ENCODE results near the gene ZSCAN16. TPM values are rescaled to one million over a fixed set of nuclear protein-coding genes. Genes with fewer than 3 reads are reported as not detected.

Gene ZSCAN16
- total and polyA plus RNA-seq, 8 donors: 3.8 to 13.0 (median 6.1) TPM; not detected in 1

DNA sequence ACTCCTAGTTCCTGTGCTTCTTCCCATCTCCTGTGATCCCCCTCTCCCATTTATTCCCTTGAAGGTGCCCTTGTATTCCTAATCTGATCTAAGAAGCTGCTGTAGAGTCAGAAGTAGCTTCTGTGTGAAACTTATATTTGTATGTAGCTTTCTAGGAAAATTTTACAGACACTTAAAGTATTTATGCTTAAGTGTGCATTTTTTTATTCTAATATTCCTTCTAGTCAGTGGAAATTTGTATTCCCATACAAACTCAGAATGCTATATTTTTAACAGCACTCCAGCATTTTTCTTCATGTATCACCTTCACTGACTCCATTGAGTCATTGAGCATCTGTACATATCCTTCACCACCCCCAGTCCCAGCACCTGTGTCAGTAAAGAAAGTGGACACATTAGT is 29.9 kb downstream of the ZSCAN16 start:
- H3K9me3 ChIP-seq: peaks cover 0 to 5% (median 0%) of the 10 kb centered on the region in 4 donors
- no peak for TF ChIP-seq EP300 (IDR thresholded peaks at IDR 0.05)
- TF ChIP-seq POLR2AphosphoS5 (IDR thresholded peaks at IDR 0.05): no peak
- TF ChIP-seq POLR2A (IDR thresholded peaks at IDR 0.05): no peak
- TF ChIP-seq, protein P1, sequence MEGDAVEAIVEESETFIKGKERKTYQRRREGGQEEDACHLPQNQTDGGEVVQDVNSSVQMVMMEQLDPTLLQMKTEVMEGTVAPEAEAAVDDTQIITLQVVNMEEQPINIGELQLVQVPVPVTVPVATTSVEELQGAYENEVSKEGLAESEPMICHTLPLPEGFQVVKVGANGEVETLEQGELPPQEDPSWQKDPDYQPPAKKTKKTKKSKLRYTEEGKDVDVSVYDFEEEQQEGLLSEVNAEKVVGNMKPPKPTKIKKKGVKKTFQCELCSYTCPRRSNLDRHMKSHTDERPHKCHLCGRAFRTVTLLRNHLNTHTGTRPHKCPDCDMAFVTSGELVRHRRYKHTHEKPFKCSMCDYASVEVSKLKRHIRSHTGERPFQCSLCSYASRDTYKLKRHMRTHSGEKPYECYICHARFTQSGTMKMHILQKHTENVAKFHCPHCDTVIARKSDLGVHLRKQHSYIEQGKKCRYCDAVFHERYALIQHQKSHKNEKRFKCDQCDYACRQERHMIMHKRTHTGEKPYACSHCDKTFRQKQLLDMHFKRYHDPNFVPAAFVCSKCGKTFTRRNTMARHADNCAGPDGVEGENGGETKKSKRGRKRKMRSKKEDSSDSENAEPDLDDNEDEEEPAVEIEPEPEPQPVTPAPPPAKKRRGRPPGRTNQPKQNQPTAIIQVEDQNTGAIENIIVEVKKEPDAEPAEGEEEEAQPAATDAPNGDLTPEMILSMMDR (IDR thresholded peaks at IDR 0.05): no peak
- no peak for DNase-seq
- no peak overlapping the region for H3K4me3 ChIP-seq
- H3K4me1 ChIP-seq: no peaks in the 10 kb centered on the region
- intact Hi-C loops (cut with DNase I; ENCODE audit: low total_unique reads): no loop called here
- H3K27me3 ChIP-seq: no peaks in the 10 kb centered on the region
- no peak overlapping the region for H3K27ac ChIP-seq
- peaks cover 62 to 94% (median 89%) of the 10 kb centered on the region in 4 donors for H3K36me3 ChIP-seq

DNA sequence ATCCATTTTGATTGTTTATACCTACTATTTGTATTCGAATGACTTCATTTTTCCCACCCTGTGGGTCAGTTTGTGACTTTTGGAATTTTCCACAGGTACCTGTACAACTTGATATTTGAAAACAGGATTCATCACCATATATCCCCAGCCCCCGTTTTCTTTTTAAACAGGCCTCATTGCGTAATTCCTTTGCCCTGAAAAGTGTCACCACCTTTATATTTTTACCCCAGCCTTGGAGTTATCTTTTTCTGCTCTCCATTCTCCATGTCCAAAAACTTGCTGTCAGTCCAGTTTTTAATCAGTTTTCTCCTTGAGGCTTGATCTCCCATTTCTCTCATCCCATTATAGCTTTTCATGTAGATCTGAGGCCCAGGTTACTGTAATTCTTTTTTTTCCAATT is 33.9 kb downstream of the ZSCAN16 start:
- TF ChIP-seq POLR2AphosphoS5 (IDR thresholded peaks at IDR 0.05) (no peak), POLR2A (IDR thresholded peaks at IDR 0.05) (no peak), EP300 (IDR thresholded peaks at IDR 0.05) (no peak)
- TF ChIP-seq, protein P1 (IDR thresholded peaks at IDR 0.05): no peak
- WGBS, 5 donors: 88 to 100% (median 97%) methylated on average over 3 of the region's 3 CpGs
- Histone ChIP-seq H3K27ac (no peak overlapping the region), H3K27me3 (no peaks in the 10 kb centered on the region), H3K36me3 (peaks cover 25 to 55% (median 50%) of the 10 kb centered on the region in 4 donors), H3K4me1 (peaks cover 0 to 16% (median 14%) of the 10 kb centered on the region in 4 donors), H3K4me3 (no peak overlapping the region), H3K9me3 (peaks cover 0 to 2% (median 0%) of the 10 kb centered on the region in 4 donors)
- no peak for DNase-seq
- intact Hi-C loops (cut with DNase I; ENCODE audit: low total_unique reads): no loop called here

DNA sequence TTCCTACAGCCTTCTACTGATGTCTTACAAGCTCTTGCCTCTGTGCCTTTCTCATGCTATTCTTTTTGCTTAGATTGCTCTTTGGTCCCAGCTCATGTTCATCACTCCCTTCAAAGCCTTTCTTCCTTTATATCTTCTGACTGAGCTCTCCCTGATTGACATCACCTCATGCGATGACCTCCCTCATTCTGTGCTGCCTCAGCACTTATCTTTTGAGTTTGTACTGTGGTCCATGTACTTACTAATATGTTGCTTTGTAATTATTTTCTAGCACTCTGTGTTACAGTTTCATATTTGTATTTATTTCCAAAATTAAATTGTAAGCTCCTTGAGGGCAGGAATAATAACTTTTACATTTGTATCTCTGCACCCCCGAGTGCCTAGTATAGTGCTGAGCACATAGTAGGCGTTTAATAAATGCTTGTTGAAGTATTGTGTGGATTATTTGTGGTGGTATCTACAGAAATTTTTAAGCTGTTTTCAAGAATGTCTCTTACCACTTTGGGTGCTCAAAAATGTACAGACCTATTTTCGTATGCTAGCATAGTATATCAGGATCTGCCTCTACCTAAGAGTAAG is 34.7 kb downstream of the ZSCAN16 start:
- no peak for TF ChIP-seq EP300 (IDR thresholded peaks at IDR 0.05)
- Histone ChIP-seq H3K9me3 (no peaks in the 10 kb centered on the region), H3K4me3 (no peak overlapping the region), H3K4me1 (peaks cover 0 to 16% (median 14%) of the 10 kb centered on the region in 4 donors), H3K27ac (no peak overlapping the region), H3K36me3 (peaks cover 17 to 47% (median 42%) of the 10 kb centered on the region in 4 donors), H3K27me3 (no peaks in the 10 kb centered on the region)
- no peak for DNase-seq
- intact Hi-C loops (cut with DNase I; ENCODE audit: low total_unique reads): no loop called here
- 90 to 97% (median 95%) methylated on average over 4 of the region's 4 CpGs for WGBS, 5 donors

DNA sequence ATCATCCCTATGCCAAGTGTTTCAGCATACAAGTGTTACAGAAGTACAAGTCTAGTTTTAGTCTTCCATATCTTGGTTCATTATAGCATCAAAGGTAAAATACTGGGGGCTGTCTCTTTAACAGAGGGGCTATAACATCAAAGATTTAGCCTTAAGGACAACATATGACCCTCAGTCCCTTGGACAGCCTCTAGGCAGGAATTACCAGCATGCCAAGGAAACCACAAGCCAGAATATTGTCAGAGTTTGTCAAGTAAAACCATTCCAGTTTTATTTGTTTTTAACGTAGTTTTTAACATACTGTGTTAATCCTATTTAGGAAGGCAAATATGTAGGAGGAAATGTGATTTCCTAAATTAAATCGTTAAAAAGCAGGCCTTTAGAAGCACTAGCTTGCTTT is 35.8 kb downstream of the ZSCAN16 start:
- H3K9me3 ChIP-seq: no peaks in the 10 kb centered on the region
- intact Hi-C loops (cut with DNase I; ENCODE audit: low total_unique reads): no loop called here
- no peak overlapping the region for H3K27ac ChIP-seq
- H3K4me3 ChIP-seq: no peak overlapping the region
- peaks cover 0 to 16% (median 14%) of the 10 kb centered on the region in 4 donors for H3K4me1 ChIP-seq
- TF ChIP-seq, protein P1 (IDR thresholded peaks at IDR 0.05): no peak
- no peak for TF ChIP-seq EP300 (IDR thresholded peaks at IDR 0.05)
- no peak for TF ChIP-seq POLR2A (IDR thresholded peaks at IDR 0.05)
- no peak for TF ChIP-seq POLR2AphosphoS5 (IDR thresholded peaks at IDR 0.05)
- WGBS, 5 donors: 74 to 85% (median 79%) methylated on average over 2 of the region's 2 CpGs
- H3K36me3 ChIP-seq: peaks cover 6 to 36% (median 31%) of the 10 kb centered on the region in 4 donors
- DNase-seq: no peak
- no peaks in the 10 kb centered on the region for H3K27me3 ChIP-seq

DNA sequence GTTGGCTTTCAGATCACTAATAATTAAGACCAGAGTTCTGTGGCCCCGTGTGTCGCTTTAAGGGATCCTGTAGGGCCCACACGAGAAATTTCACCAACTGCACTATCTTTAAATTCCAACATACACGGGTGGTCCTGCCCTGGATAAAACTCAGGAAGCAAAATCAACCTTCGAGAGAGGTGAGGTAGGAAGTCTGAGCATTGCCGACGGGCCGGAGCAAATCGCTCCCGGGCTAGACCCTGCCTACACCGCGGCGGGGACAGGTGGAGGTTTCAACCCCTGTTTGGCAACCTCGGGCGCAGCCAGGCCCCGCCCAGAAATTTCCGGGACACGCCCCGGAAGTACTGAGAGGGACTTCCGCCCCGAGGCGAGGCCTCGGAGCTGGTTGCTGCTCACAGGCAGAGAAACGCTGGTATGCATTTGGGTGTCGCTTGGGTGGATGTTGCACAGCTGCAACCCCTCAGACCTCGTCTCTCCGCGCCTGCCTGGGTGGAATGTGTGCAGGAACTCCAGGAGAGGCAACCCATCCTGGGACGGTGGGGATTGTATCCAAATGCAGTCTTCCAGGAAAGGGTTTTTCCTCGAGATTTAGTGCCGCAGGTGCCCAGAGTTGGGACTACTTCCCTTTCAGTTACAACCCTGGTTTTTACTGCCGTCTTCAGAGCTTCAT is 37.1 kb downstream of the ZSCAN16 start:
- intact Hi-C loops (cut with DNase I; ENCODE audit: low total_unique reads): no loop called here
- Histone ChIP-seq H3K4me1 (peaks cover 0 to 16% (median 14%) of the 10 kb centered on the region in 4 donors), H3K27me3 (no peaks in the 10 kb centered on the region), H3K9me3 (no peaks in the 10 kb centered on the region), H3K27ac (peak overlapping the region in 1 of 5 donors; percentile 52), H3K36me3 (peaks cover 0 to 22% (median 17%) of the 10 kb centered on the region in 4 donors), H3K4me3 (peak overlapping the region; percentile 42 to 59 (median 53))
- TF ChIP-seq POLR2AphosphoS5 (IDR thresholded peaks at IDR 0.05): peak in 1 of 3 donors; percentile 63
- no peak for TF ChIP-seq EP300 (IDR thresholded peaks at IDR 0.05)
- 5 to 14% (median 8%) methylated on average over 31 to 32 of the region's 32 CpGs for WGBS, 5 donors
- peak; percentile 59 to 91 for DNase-seq
